Measurements from ENCODE around the gene SPATA20. TPM values are rescaled to one million over a fixed set of nuclear protein-coding genes. Genes with fewer than 3 reads are reported as not detected.

SPATA20 gene
- total and polyA plus RNA-seq, 2 of the 13 experiments (the other 11 are each of a cell fraction or from before 2014, with no cell fraction given), result 36.1 to 64.8 TPM

GRCh38 chr17:50547035-50547735 lies at the start of gene SPATA20 (continued):
- TF ChIP-seq DDIT3 (CRISPR knock-in tag; IDR thresholded peaks at IDR 0.05) (no peak), E2F5 (CRISPR knock-in tag; conservative IDR thresholded peaks at IDR 0.05) (peak; percentile 48), ZBTB39 (CRISPR knock-in tag; IDR thresholded peaks at IDR 0.05) (no peak), POLR2A (IDR thresholded peaks at IDR 0.05; ENCODE audit: insufficient read depth in 1 of 2, low read depth in 2 of 2, low read length in 2 of 2) (peak; percentile 81 to 89), ZNF431 (CRISPR knock-in tag; IDR thresholded peaks at IDR 0.05; ENCODE audit: borderline replicate concordance, low read depth) (0 out of 2 replicates have a peak, but pooled peaks have one; percentile 50), DNMT1 (CRISPR knock-in tag; IDR thresholded peaks at IDR 0.05) (peak; percentile 92; the same call in 1 of the 2 replicates), BHLHE40 (IDR thresholded peaks at IDR 0.05; ENCODE audit: low read length) (peak; percentile 48; the same call in 1 of the 2 replicates), ZNF720 (CRISPR knock-in tag; IDR thresholded peaks at IDR 0.05) (no peak), LBX2 (CRISPR knock-in tag; IDR thresholded peaks at IDR 0.05; ENCODE audit: borderline replicate concordance) (0 out of 2 replicates have a peak, but pooled peaks have one; percentile 31), ZXDC (CRISPR knock-in tag; IDR thresholded peaks at IDR 0.05) (peak; percentile 92), PCBP1 (IDR thresholded peaks at IDR 0.05; ENCODE audit: borderline replicate concordance, low read depth, low read length) (no peak), TFAP4 (IDR thresholded peaks at IDR 0.05; ENCODE audit: borderline replicate concordance, low read depth) (no peak), EP300 (IDR thresholded peaks at IDR 0.05; ENCODE audit: low read depth in 2 of 2, low read length in 2 of 2) (peak in 1 of 2 experiments; percentile 31; a peak in 1 of 4 replicates), EP300 (CRISPR knock-in tag; IDR thresholded peaks at IDR 0.05; ENCODE audit: borderline replicate concordance) (0 out of 2 replicates have a peak, but pooled peaks have one; percentile 22), ETS1 (CRISPR knock-in tag; IDR thresholded peaks at IDR 0.05) (no peak), NCOR1 (IDR thresholded peaks at IDR 0.05; ENCODE audit: borderline replicate concordance, low read length) (no peak), CBX2 (IDR thresholded peaks at IDR 0.05; ENCODE audit: low read depth, low read length) (no peak), CBX2 (CRISPR knock-in tag; IDR thresholded peaks at IDR 0.05; ENCODE audit: low read depth) (peak; percentile 68; the same call in 1 of the 2 replicates)

Data from HepG2 (cell line).